Kidney glomerular epithelial cell (primary cell): ENCODE measurements around the gene SUMO3.

Experiments used
- DNase-seq: peaks from one replicate; lab custom pipeline; 2025; lab: John Stamatoyannopoulos, UW

The SUMO3 gene

DNA sequence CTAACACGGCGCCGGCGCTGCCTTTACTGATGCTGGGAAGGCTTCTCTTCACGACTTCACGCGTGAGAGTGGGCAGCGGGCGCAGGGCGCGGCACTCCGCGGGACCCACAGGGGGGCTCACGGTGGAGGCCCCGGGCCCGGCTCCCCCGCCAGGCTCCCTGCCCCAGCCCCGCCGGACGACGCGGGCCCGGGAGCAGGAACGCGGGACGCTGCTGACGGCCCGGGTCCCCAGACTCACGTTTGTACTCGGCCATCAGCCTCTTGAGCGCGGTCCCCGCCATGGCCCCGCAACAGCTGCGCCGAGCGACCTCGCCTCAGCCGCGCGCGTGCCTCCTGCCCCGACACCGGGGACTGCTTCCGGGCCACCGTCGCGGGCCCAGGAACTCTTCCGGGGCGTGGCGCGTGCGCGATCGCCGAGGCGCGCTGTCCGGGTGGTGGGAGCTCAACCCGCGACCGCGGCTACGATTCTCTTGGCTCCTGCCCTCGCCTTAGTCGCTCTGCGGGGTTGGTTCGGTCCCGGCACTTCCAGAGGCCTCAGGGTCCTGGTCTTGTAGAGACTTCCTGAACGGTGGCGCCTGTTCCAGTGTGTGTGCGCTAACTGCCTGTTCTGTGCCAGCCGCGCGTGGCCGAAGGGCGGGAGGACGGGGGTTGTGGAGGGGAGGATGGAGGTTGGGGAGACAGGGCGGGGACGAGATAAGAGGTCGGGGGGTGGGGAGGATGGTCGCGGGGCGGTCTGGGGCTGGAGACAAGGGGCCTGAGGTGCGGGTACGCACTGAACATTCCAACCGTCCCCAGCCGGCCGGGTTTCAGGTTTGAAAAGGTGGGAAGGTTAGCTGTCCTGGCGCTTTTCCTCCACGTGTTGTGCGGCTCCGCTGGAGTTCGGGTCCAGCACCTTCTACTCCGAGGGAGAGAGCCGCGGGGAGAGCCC is 16.1 kb downstream of the SUMO3 start, which contains the start of gene UBE2G2:
TSS of gene UBE2G2 (minus strand) at position 353 of the 928 bp plus-strand sequence. CDS start at position 281, 72 bp downstream.
- no peak for DNase-seq

DNA sequence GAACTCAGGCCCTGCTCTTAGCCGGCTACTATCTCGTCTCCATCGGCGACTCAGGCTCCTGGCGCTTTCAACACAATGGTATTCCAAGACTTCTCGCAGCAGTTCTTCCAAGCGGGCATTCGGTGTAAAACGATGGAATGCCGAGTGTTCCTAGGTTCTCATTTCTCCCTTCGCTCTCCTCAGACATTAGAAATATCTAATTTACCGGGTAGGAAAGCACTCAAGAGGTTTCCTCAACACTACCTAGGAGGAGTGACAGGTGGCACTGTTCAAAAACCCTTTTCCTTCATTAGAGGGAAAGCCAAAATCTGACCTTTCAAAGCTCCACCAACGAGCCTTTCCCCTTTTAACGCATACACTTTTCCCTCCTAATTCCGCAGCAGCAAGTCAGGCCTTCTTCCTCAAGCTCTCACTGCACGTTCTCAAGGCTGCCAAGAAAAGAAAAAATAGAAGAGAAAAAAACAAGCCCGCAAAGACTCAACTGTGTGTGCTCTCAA is 16.8 kb downstream of the SUMO3 start:
- no peak for DNase-seq

DNA sequence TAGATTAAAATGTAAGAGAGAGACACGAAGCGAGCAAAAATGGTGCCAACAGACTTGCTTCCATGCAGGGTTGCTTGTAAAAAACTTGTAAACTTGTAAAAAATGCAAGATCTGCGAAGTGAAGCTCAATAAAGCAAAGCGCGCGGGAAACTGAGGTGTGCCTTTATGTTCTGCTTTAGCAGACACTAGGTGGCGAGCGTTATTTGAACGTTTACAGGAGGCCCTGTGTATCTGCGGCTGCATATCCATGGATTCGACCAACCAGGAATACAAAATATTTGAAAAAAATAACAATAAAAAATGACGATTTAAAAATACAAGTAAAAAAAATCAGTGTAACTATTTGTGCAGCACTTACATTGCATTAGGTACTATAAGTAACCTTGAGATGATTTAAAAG is 17.8 kb downstream of the SUMO3 start:
- DNase-seq, result no peak

- DNase-seq, result no peak
These were observed 18.2 kb downstream of the SUMO3 start for GRCh38 chr21:44799646-44800045.

DNA sequence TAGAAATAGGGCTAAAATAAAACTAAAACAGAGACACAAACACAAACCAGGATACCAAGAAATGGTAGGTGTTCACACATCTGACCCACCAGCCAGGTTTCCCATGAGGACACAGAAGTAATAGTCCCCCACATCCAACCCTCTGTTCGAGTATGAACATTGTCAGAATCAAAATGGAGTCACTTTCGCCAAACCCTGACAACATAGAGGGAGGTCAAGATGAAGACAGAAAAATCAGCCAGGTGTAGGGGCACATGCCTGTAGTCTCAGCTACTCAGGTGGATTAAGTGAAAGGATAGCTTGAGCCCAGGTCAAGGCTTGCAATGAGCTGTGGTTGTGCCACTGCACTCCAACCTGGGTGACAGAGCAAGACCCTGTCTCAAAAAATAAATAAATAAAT is 20.1 kb downstream of the SUMO3 start:
- DNase-seq, result no peak

- no peak for DNase-seq
These were observed 22.5 kb downstream of the SUMO3 start for GRCh38 chr21:44795342-44795741.

DNA sequence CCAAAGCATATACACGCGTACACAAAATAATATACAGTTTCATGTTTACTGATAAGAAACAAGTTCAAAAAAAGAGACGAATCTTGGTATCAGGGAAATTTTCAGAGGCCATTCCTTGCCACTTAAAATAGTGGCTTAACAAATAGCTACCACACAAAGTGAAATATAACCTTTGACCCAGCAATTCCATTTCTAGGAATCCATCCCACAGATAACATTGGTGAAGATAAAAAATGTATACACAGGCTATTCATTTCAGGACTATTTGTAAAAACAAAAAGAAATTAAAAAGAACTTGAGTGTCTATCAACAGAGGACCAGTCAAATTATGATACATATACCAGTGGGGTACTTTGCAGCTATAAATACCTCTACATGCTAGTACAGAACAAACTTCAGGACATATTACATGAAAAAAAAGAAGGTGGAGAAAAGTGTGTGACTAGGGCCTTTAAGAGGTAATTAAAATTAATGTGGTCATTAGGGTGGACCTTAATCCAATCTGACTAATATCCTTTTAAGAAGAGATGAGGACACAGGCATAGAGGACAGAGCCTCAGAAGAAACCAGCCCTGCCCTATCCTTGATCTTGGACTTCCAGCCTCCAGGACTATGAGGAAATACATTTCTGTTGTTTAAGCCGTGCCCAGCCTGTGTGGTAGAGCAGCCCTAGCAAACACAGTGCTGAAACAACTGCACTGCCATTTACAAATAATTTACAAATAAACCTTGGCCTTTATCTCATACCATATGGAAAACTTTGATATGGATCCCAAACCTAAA is 24.1 kb downstream of the SUMO3 start:
- DNase-seq, result no peak

- DNase-seq, result peak; percentile 52
These were observed 24.9 kb downstream of the SUMO3 start for GRCh38 chr21:44792702-44793591.

GRCh38 chr21:44791993-44792392 is 25.9 kb downstream of the SUMO3 start:
- DNase-seq, result no peak

GRCh38 chr21:44791246-44791645 is 26.6 kb downstream of the SUMO3 start:
- no peak for DNase-seq

DNA sequence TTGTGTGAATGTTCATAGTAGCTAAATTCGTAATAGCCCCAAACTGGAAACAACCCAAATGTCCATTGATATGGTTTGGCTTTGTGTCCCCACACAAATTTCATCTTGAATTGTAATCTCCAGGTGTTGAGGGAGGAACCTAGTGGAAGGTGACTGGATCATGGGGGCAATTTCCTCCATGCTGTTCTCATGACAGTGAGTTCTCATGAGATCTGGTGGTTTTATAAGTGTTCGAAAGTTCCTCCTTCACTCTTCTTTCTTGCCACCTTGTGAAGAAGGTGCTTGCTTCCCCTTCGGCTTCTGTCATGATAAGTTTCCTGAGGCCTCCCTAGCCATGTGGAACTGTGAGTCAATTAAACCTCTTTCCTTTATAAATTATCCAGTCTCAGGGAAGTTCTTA is 27.5 kb downstream of the SUMO3 start:
- no peak for DNase-seq

DNA sequence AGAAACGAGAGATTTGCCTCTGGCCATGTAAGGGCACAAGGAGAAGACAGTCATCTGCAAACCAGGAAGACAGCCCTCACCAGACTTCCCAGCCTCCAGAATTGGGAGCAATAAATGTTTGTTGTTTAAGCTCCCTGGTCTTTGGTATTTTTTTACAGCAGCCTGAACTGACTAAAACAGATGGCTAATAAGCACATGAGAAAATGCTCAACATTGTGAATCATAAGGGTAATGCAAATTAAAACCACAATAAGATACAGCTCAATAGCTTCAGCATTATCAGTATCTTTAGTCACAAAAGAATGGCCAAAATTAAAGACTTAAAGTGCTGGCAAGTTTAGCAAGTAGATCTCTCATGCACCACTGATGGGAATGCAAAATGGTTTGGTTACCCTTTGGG is 28.0 kb downstream of the SUMO3 start:
- no peak for DNase-seq

- DNase-seq, result no peak
These were observed 32.1 kb downstream of the SUMO3 start for GRCh38 chr21:44785620-44786335.

- no peak for DNase-seq
These were observed 33.1 kb downstream of the SUMO3 start for GRCh38 chr21:44784810-44785209.

DNA sequence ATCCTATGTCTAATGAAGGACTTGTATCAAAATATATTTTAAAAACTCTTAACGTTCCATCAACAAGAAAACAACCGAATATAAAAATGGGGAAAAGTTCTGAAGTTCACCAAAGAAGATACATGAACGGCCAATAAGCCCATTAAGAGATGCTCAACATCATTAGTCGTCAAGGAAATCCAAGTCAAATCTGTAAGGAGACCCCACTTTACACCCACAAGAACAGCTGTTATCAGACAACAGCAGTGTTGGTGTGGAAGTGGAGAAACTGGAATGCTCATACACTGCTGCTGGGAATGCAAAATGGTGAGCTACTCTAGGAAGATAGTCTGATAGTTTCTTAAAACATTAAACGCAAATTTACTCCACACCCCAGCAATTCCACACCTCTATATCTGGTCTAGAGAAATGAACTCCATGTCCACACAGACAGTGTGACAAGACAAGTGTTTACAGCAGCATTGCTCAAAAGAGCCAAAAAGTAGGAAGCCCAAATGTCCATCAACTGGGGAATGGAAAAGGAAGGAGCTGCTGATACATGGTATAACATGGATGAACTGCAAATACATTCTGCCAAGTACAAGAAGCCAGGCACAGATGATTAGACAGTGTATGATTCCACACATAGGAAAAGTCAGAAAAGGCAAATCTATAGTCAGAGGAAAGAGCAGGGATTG is 34.7 kb downstream of the SUMO3 start:
- DNase-seq, result no peak

GRCh38 chr21:44780767-44781459 is 36.9 kb downstream of the SUMO3 start:
- no peak for DNase-seq

- no peak for DNase-seq
These were observed 37.7 kb downstream of the SUMO3 start for GRCh38 chr21:44780137-44780502.

GRCh38 chr21:44779417-44780136 is 38.3 kb downstream of the SUMO3 start:
- DNase-seq, result no peak

GRCh38 chr21:44778983-44779382 is 38.9 kb downstream of the SUMO3 start:
- DNase-seq, result no peak
